HepG2 (cell line): ENCODE results near the gene SMPD2. TPM values are rescaled to one million over a fixed set of nuclear protein-coding genes. Genes with fewer than 3 reads are reported as not detected.
A peak's percentile ranks its signal among the peaks of the same experiment; 100 is the strongest.

Source experiments
- ATAC-seq: fragments of 200-7000 bp; cut with Tn5 transposase; 3 replicates; pipeline ENCODE4 v1.9.1; 2020; ENCODE audit warnings: mild to moderate bottlenecking, moderate library complexity
- BruUV-seq: library from RNA; stranded (reverse); fragments of 400-500 nt; replicated peaks from 2 replicates; lab custom pipeline; 2021; lab: Mats Ljungman, UMichigan
- CTCF ChIA-PET: fragments of 300-600 bp; formaldehyde crosslinking; extraction: SDS; loops from one replicate; lab custom pipeline; 2021; ENCODE audit warnings: low total read pairs, inconsistent platforms, low intra/inter-chr PET ratio; lab: Yijun Ruan, JAX
- POLR2A ChIA-PET: fragments of 350-600 bp; sonication (Branson Sonifier 250); formaldehyde crosslinking; loops from one replicate; lab custom pipeline; 2020; ENCODE audit warnings: antibody characterized with exemption, inconsistent platforms; lab: Yijun Ruan, JAX
- DNase-seq: peaks from one replicate; pipeline ENCODE4 v3.0.0-alpha.2; 2015; ENCODE audit warnings: low spot score
- FAIRE-seq: peaks from 3 replicates; lab custom pipeline; 2011; peaks lifted over from hg19 to GRCh38; lab: Jason Lieb, UNC
- H2AFZ ChIP-seq: one replicate; pipeline ENCODE4 v1.6.1; 2011; ENCODE audit warnings: low read length, inconsistent platforms
- H3K27ac ChIP-seq: fragments of 300-600 bp; 3 replicates; pipeline ENCODE4 v1.8.0; 2011; ENCODE audit warnings: mixed run types, mild to moderate bottlenecking, mixed read lengths, low read length, inconsistent platforms; ENCODE audit not compliant: insufficient read depth; ENCODE audit errors: extremely low read length
- H3K27me3 ChIP-seq, 2 experiments: fragments of 200-600 bp in 1 of 2; 2 replicates in 1 of 2; 3 replicates in 1 of 2; pipeline versions ENCODE4 v1.6.0 to v1.8.0; 2011; ENCODE audit warnings: low read length in 2 of 2, mild to moderate bottlenecking in 2 of 2, moderate library complexity in 2 of 2, inconsistent platforms in 1 of 2; ENCODE audit not compliant: insufficient read depth in 2 of 2, control insufficient read depth in 1 of 2
- H3K36me3 ChIP-seq, 2 experiments: fragments of 200-600 bp in 1 of 2; replicated peaks in 1 of 2; 2 replicates in 1 of 2; 3 replicates in 1 of 2; pipeline versions ENCODE4 v1.5.1 to v1.8.0; 2011; ENCODE audit warnings: low read length in 2 of 2, inconsistent platforms in 1 of 2; ENCODE audit not compliant: insufficient read depth in 2 of 2, control insufficient read depth in 1 of 2
- H3K4me1 ChIP-seq: 2 replicates; pipeline ENCODE4 v1.5.1; 2012; ENCODE audit warnings: low read length, inconsistent platforms; ENCODE audit not compliant: insufficient read depth
- H3K4me2 ChIP-seq: 2 replicates; pipeline ENCODE4 v1.6.0; 2011; ENCODE audit warnings: low read depth, low read length, inconsistent platforms
- H3K4me3 ChIP-seq, 3 experiments: fragments of 200-600 bp in 1 of 3; sonication (generic), shearing (Covaris generic) in 1 of 3; replicated peaks in 1 of 3; 2 replicates each; pipeline ENCODE4 v1.5.1; 2011 to 2016; ENCODE audit warnings: low read length in 3 of 3, inconsistent platforms in 2 of 3, low read depth in 2 of 3, mild to moderate bottlenecking in 2 of 3, control low read depth in 1 of 3, mixed read lengths in 1 of 3; ENCODE audit not compliant: insufficient read depth in 1 of 3
- H3K79me2 ChIP-seq: one replicate; pipeline ENCODE4 v1.6.1; 2011; ENCODE audit warnings: low read length, inconsistent platforms; ENCODE audit not compliant: insufficient read depth
- H3K9ac ChIP-seq: 2 replicates; pipeline ENCODE4 v1.6.0; 2011; ENCODE audit warnings: mild to moderate bottlenecking, low read depth, low read length, inconsistent platforms; ENCODE audit not compliant: insufficient read depth
- H3K9me3 ChIP-seq: 2 replicates; pipeline ENCODE4 v1.5.1; 2012; ENCODE audit warnings: mild to moderate bottlenecking, low read length
- H4K20me1 ChIP-seq: 2 replicates; pipeline ENCODE4 v1.6.0; 2011; ENCODE audit warnings: inconsistent platforms, mild to moderate bottlenecking, low read length, moderate library complexity; ENCODE audit not compliant: insufficient read depth
- AGO2 ChIP-seq: fragments of 200-400 bp; formaldehyde crosslinking; optimal IDR thresholded peaks from 2 replicates; pipeline ENCODE3; 2017; ENCODE audit warnings: mild to moderate bottlenecking, low read depth, low read length, moderate library complexity
- CTCF ChIP-seq: sonication (generic); formaldehyde crosslinking; IDR thresholded peaks from 2 replicates; pipeline ENCODE4 v1.5.0; 2020; ENCODE audit warnings: mild to moderate bottlenecking, missing genetic modification reagents, moderate library complexity
- HNRNPUL1 ChIP-seq: fragments of 200-400 bp; formaldehyde crosslinking; IDR thresholded peaks from 2 replicates; pipeline ENCODE4 v1.6.1; 2017; ENCODE audit warnings: low read depth, mild to moderate bottlenecking, low read length, moderate library complexity
- MXI1 ChIP-seq: IDR thresholded peaks from 3 replicates; pipeline ENCODE4 v1.6.1; 2012; ENCODE audit warnings: low read depth, low read length, inconsistent platforms, borderline replicate concordance
- POLR2A ChIP-seq, 2 experiments: IDR thresholded peaks; 2 replicates each; pipeline ENCODE4 v1.6.1; 2011; ENCODE audit warnings: low read depth in 2 of 2, low read length in 2 of 2, mild to moderate bottlenecking in 1 of 2, moderate library complexity in 1 of 2; ENCODE audit not compliant: insufficient read depth in 1 of 2
- POLR2G ChIP-seq: fragments of 200-400 bp; formaldehyde crosslinking; IDR thresholded peaks from 2 replicates; pipeline ENCODE4 v1.6.1; 2018; ENCODE audit warnings: mild to moderate bottlenecking, low read depth, low read length, moderate library complexity
- ZNF3 ChIP-seq: IDR thresholded peaks from 2 replicates; pipeline ENCODE4 v1.7.0; 2017; ENCODE audit warnings: inconsistent platforms
- ZNF7 ChIP-seq: IDR thresholded peaks from 2 replicates; pipeline ENCODE4 v1.6.1; 2016; ENCODE audit warnings: missing biosample characterization, missing genetic modification reagents
- WGBS: methylation state at CpG from one replicate; pipeline ENCODE4 v1.1.6; 2017; ENCODE audit warnings: low lambda C conversion rate; 5-methylcytosine and 5-hydroxymethylcytosine counted together
- in situ Hi-C: cut with HindIII; loops from 2 replicates; pipeline ENCODE4 v1.10.0; 2017; ENCODE audit warnings: low pct_unique_long_range_greater_than_20kb; ENCODE audit not compliant: extremely low pct_ligation_motif_present
- intact Hi-C: fragments of 100-400 bp; cut with micrococcal nuclease; formaldehyde crosslinking; loops from one replicate; pipeline ENCODE4 v1.10.0; 2022; ENCODE audit not compliant: unreplicated experiment
- polyA plus RNA-seq, 8 experiments: library from polyadenylated mRNA; depleted of rRNA in 3 of 8; stranded (reverse) in 7 of 8; unstranded in 1 of 8; fragments of >200 nt; fragmentation: Illumina TruSeq in 4 of 8; extraction: Trizol in 4 of 8; gene quantifications; 2 replicates each; pipeline versions ENCODE4 v1.2.1 to v1.2.3, GENCODE V29; 2011 to 2016; ENCODE audit warnings: low read depth in 4 of 8, missing spikeins in 1 of 8, mixed read lengths in 1 of 8; ENCODE audit not compliant: insufficient read depth in 1 of 8
- total RNA-seq, 5 experiments: library from RNA; depleted of rRNA; stranded (reverse); fragments of >200 nt; fragmentation: Illumina TruSeq; extraction: Trizol; gene quantifications; 2 replicates each; pipeline ENCODE4 v1.2.3, GENCODE V29; 2016; ENCODE audit warnings: low read depth in 1 of 5

Gene SMPD2
- total and polyA plus RNA-seq, 2 of the 13 experiments (the other 11 are each of a cell fraction or from before 2014, with no cell fraction given) = 5.9 to 10.6 TPM

GRCh38 chr6:109447087-109447486, 6.6 kb downstream of the SMPD2 start:
- WGBS = 92% methylated on average over 6 of the region's 10 CpGs
- no TSS peak for BruUV-seq
- ATAC-seq = no peak
- DNase-seq = no peak
- POLR2A ChIA-PET = interaction anchor here (1.0 kb wide), 1 partner anchor 63 kb away, joined by 3 read pairs; no protein-coding TSS in a partner anchor
- peaks cover 2 to 10% of the 10 kb centered on the region in 2 experiments; a peak in 3 of 5 replicates for H3K36me3 ChIP-seq
- peak; percentile 38 for TF ChIP-seq AGO2
- TF ChIP-seq HNRNPUL1 = no peak
- no peak for TF ChIP-seq ZNF7 (CRISPR knock-in tag)
- H3K79me2 ChIP-seq = no peaks in the 10 kb centered on the region
- no peaks in the 10 kb centered on the region for H3K27me3 ChIP-seq
- CTCF ChIA-PET = no interaction called here
- no peak overlapping the region for H2AFZ ChIP-seq
- H3K9me3 ChIP-seq = no peaks in the 10 kb centered on the region
- FAIRE-seq = no peak
- no peak overlapping the region for H3K4me2 ChIP-seq
- H3K9ac ChIP-seq = no peak overlapping the region
- no peak overlapping the region for H3K27ac ChIP-seq
- peaks cover 6% of the 10 kb centered on the region for H3K4me1 ChIP-seq
- intact Hi-C loops = no loop called here
- in situ Hi-C loops = no loop called here
- H4K20me1 ChIP-seq = no peaks in the 10 kb centered on the region
- no peak overlapping the region for H3K4me3 ChIP-seq

- no peak for FAIRE-seq
- POLR2A ChIA-PET = interaction anchor here (1.3 kb wide), 1 partner anchor 64 kb away, joined by 4 read pairs; no protein-coding TSS in a partner anchor
- BruUV-seq = no TSS peak
- Histone ChIP-seq H3K4me3 (no peak overlapping the region), H3K9me3 (no peaks in the 10 kb centered on the region), H3K36me3 (peaks cover 2 to 5% of the 10 kb centered on the region in 2 experiments; a peak in 3 of 5 replicates), H4K20me1 (no peaks in the 10 kb centered on the region), H3K79me2 (no peaks in the 10 kb centered on the region), H2AFZ (no peak overlapping the region), H3K27me3 (no peaks in the 10 kb centered on the region), H3K9ac (no peak overlapping the region), H3K27ac (no peak overlapping the region), H3K4me1 (no peaks in the 10 kb centered on the region), H3K4me2 (no peak overlapping the region)
- CTCF ChIA-PET = no interaction called here
- ATAC-seq = peak; percentile 46
- WGBS = 96% methylated on average over 7 of the region's 8 CpGs
- DNase-seq = no peak
- intact Hi-C loops = no loop called here
- peak; percentile 41 for TF ChIP-seq AGO2
- peak; percentile 23; the same call in 1 of the 2 replicates for TF ChIP-seq POLR2G
- peak in 1 of 2 experiments; percentile 41; a peak in 1 of 4 replicates for TF ChIP-seq POLR2A (IDR thresholded peaks at IDR 0.05; ENCODE audit: insufficient read depth in 1 of 2, low read depth in 2 of 2, low read length in 2 of 2)
- peak; percentile 64; the same call in 1 of the 2 replicates for TF ChIP-seq ZNF3
- no peak for TF ChIP-seq MXI1
- TF ChIP-seq CTCF (CRISPR knock-in tag) = peak; percentile 44
- in situ Hi-C loops = no loop called here
Observed at GRCh38 chr6:109447878-109448555, 7.5 kb downstream of the SMPD2 start.
